Thymus (tissue), 11 donors: ENCODE measurements around the gene LCN15. TPM values are rescaled to one million over a fixed set of nuclear protein-coding genes. Genes with fewer than 3 reads are reported as not detected.
"Not testable (repeated sequence)": the region's sequence is repeated elsewhere in the genome, so short reads cannot be mapped to it uniquely, and the experiment has no call there.

Source experiments
- DNase-seq, 9 donors: peaks; one replicate each; pipeline ENCODE4 v3.0.0-alpha.2; 2013; ENCODE audit warnings: low spot score in 9 of 9, low read depth in 6 of 9, missing footprints in 1 of 9
- H3K27ac ChIP-seq, 2 donors: one replicate each; pipeline ENCODE4 v1.5.1; 2013; ENCODE audit warnings: control low read depth in 1 of 2, low read depth in 1 of 2, low read length in 1 of 2, mild to moderate bottlenecking in 1 of 2, moderate library complexity in 1 of 2
- H3K27me3 ChIP-seq, 2 donors: one replicate each; pipeline ENCODE4 v1.5.1; 2013; ENCODE audit warnings: low read length in 1 of 2; ENCODE audit not compliant: control insufficient read depth in 2 of 2, insufficient read depth in 1 of 2
- H3K36me3 ChIP-seq, 2 donors: one replicate each; pipeline ENCODE4 v1.5.1; 2013; ENCODE audit warnings: low read length in 1 of 2, mild to moderate bottlenecking in 1 of 2, moderate library complexity in 1 of 2; ENCODE audit not compliant: control insufficient read depth in 2 of 2, insufficient read depth in 2 of 2
- H3K4me1 ChIP-seq, 2 donors: one replicate each; pipeline ENCODE4 v1.5.1; 2013; ENCODE audit warnings: low read length in 2 of 2; ENCODE audit not compliant: control insufficient read depth in 2 of 2, insufficient read depth in 2 of 2
- H3K4me3 ChIP-seq, 2 donors: one replicate each; pipeline ENCODE4 v1.5.1; 2013; ENCODE audit warnings: low read length in 2 of 2, control low read depth in 1 of 2, mild to moderate bottlenecking in 1 of 2
- H3K9me3 ChIP-seq, 2 donors: one replicate each; pipeline ENCODE4 v1.5.1; 2013; ENCODE audit warnings: low read length in 1 of 2, mild to moderate bottlenecking in 1 of 2; ENCODE audit not compliant: control insufficient read depth in 2 of 2, insufficient read depth in 1 of 2
- WGBS: extraction: QIAGEN DNeasy Blood & Tissue Kit; methylation state at CpG from one replicate; pipeline ENCODE4 v1.1.7; 2013; 5-methylcytosine and 5-hydroxymethylcytosine counted together
- polyA plus RNA-seq: library from polyadenylated mRNA; stranded (reverse); fragments of 200-250 nt; gene quantifications from one replicate; pipeline ENCODE4 v1.2.3, GENCODE V29; 2013
- total RNA-seq: library from RNA; stranded (reverse); fragments of 120-200 nt; gene quantifications from one replicate; pipeline ENCODE4 v1.2.4, GENCODE V29; 2013
- donor health status: healthy.

The LCN15 gene
- total and polyA plus RNA-seq, 2 donors = 0.05 to 0.43 TPM

- H3K27ac ChIP-seq, H3K4me3 ChIP-seq, H3K9me3 ChIP-seq, H3K4me1 ChIP-seq, H3K36me3 ChIP-seq: not testable (repeated sequence)
- peak in 1 of 9 donors; percentile 39 for DNase-seq
- H3K27me3 ChIP-seq = peaks cover 2 to 31% of the 10 kb centered on the region in 2 donors
- WGBS = 47% methylated on average over 18 of the region's 18 CpGs
Measured at GRCh38 chr9:136766410-136767120, 2.2 kb upstream of the LCN15 start.

GRCh38 chr9:136765745-136766409, 1.6 kb upstream of the LCN15 start:
- not testable (repeated sequence) for H3K9me3 ChIP-seq, H3K27ac ChIP-seq, H3K4me3 ChIP-seq, H3K36me3 ChIP-seq, H3K4me1 ChIP-seq, DNase-seq
- H3K27me3 ChIP-seq = peaks cover 0 to 29% of the 10 kb centered on the region in 2 donors
- 87% methylated on average over 14 of the region's 14 CpGs for WGBS

GRCh38 chr9:136765041-136765440, 723 bp upstream of the LCN15 start:
- H3K36me3 ChIP-seq = no peaks in the 10 kb centered on the region
- peaks cover 0 to 32% of the 10 kb centered on the region in 2 donors for H3K27me3 ChIP-seq
- no peak overlapping the region for H3K4me3 ChIP-seq
- no peak overlapping the region for H3K27ac ChIP-seq
- no peaks in the 10 kb centered on the region for H3K9me3 ChIP-seq
- DNase-seq = no peak
- peaks cover 0 to 7% of the 10 kb centered on the region in 2 donors for H3K4me1 ChIP-seq
- 96% methylated on average over 14 of the region's 14 CpGs for WGBS

- WGBS = 96% methylated on average over 14 of the region's 14 CpGs
- no peaks in the 10 kb centered on the region for H3K36me3 ChIP-seq
- peaks cover 0 to 32% of the 10 kb centered on the region in 2 donors for H3K27me3 ChIP-seq
- no peak overlapping the region for H3K4me3 ChIP-seq
- no peaks in the 10 kb centered on the region for H3K9me3 ChIP-seq
- no peak overlapping the region for H3K27ac ChIP-seq
- DNase-seq = no peak
- peaks cover 0 to 7% of the 10 kb centered on the region in 2 donors for H3K4me1 ChIP-seq
Measured at GRCh38 chr9:136763649-136764035, 676 bp downstream of the LCN15 start.

GRCh38 chr9:136762915-136763648, 1.2 kb downstream of the LCN15 start:
- H3K36me3 ChIP-seq = no peaks in the 10 kb centered on the region
- peaks cover 0 to 7% of the 10 kb centered on the region in 2 donors for H3K4me1 ChIP-seq
- no peaks in the 10 kb centered on the region for H3K9me3 ChIP-seq
- WGBS = 38% methylated on average over 37 of the region's 37 CpGs
- peaks cover 0 to 31% of the 10 kb centered on the region in 2 donors for H3K27me3 ChIP-seq
- DNase-seq = peak in 5 of 9 donors; percentile 23 to 63 (median 43)
- H3K27ac ChIP-seq = no peak overlapping the region
- H3K4me3 ChIP-seq = no peak overlapping the region

GRCh38 chr9:136762221-136762691, 2.1 kb downstream of the LCN15 start:
- no peak overlapping the region for H3K4me3 ChIP-seq
- no peaks in the 10 kb centered on the region for H3K9me3 ChIP-seq
- DNase-seq = no peak
- H3K4me1 ChIP-seq = peaks cover 0 to 3% of the 10 kb centered on the region in 2 donors
- no peak overlapping the region for H3K27ac ChIP-seq
- peaks cover 0 to 27% of the 10 kb centered on the region in 2 donors for H3K27me3 ChIP-seq
- H3K36me3 ChIP-seq = no peaks in the 10 kb centered on the region
- WGBS = 93% methylated on average over 17 of the region's 17 CpGs

GRCh38 chr9:136761545-136761981, 2.8 kb downstream of the LCN15 start:
- DNase-seq = no peak
- Histone ChIP-seq H3K36me3 (no peaks in the 10 kb centered on the region), H3K4me3 (no peak overlapping the region), H3K27ac (no peak overlapping the region), H3K4me1 (peaks cover 0 to 3% of the 10 kb centered on the region in 2 donors), H3K9me3 (peaks cover 0 to 3% of the 10 kb centered on the region in 2 donors), H3K27me3 (peaks cover 0 to 27% of the 10 kb centered on the region in 2 donors)
- WGBS = 95% methylated on average over 13 of the region's 13 CpGs

- not testable (repeated sequence) for DNase-seq, H3K4me3 ChIP-seq, H3K36me3 ChIP-seq, H3K4me1 ChIP-seq, H3K27ac ChIP-seq, H3K9me3 ChIP-seq
- H3K27me3 ChIP-seq = peaks cover 0 to 27% of the 10 kb centered on the region in 2 donors
- WGBS = 64% methylated on average over 22 of the region's 22 CpGs
Measured at GRCh38 chr9:136760834-136761544, 3.3 kb downstream of the LCN15 start.
